PC-9 (cell line): ENCODE results near the gene TAMM41.

Experiments used
- CTCF ChIP-seq: fragments of 200-600 bp; sonication (generic); conservative IDR thresholded peaks from 2 replicates; pipeline ENCODE4 v1.6.1; 2017; ENCODE audit warnings: mixed run types, antibody characterized with exemption, mild to moderate bottlenecking, moderate library complexity
- EZH2 ChIP-seq: fragments of 200-600 bp; sonication (generic); IDR thresholded peaks from 2 replicates; pipeline ENCODE4 v1.8.0; 2017; ENCODE audit warnings: antibody characterized with exemption, low read depth

GRCh38 chr3:11847607-11848006 is 922 bp upstream of the TAMM41 start:
- no peak for TF ChIP-seq CTCF
- no peak for TF ChIP-seq EZH2
